RWPE2 (cell line): ENCODE measurements around the gene SPAG7.

ENCODE experiments used
- ATAC-seq: fragments of 200-7000 bp; cut with Tn5 transposase; 3 replicates; pipeline ENCODE4 v1.9.1; 2021; ENCODE audit warnings: low read depth
- DNase-seq: peaks from one replicate; pipeline ENCODE4 v3.0.0-alpha.2; 2020; ENCODE audit warnings: low spot score
- H3K27ac ChIP-seq: fragments of 450-650 bp; 2 replicates; pipeline ENCODE4 v1.5.1; 2017; ENCODE audit warnings: mild to moderate bottlenecking; ENCODE audit not compliant: poor library complexity, severe bottlenecking
- H3K27me3 ChIP-seq: fragments of 250-450 bp; sonication (Bioruptor Pico); 2 replicates; pipeline ENCODE4 v1.5.1; 2021; ENCODE audit warnings: mild to moderate bottlenecking, moderate library complexity; ENCODE audit not compliant: insufficient read depth, poor library complexity, severe bottlenecking
- H3K36me3 ChIP-seq: fragments of 250-450 bp; sonication (Bioruptor Pico); 2 replicates; pipeline ENCODE4 v1.5.1; 2020; ENCODE audit warnings: low read depth, mild to moderate bottlenecking, moderate library complexity
- H3K4me1 ChIP-seq: fragments of 250-450 bp; sonication (Bioruptor Pico); 2 replicates; pipeline ENCODE4 v1.5.1; 2021; ENCODE audit warnings: mild to moderate bottlenecking, moderate library complexity; ENCODE audit not compliant: insufficient read depth, poor library complexity, severe bottlenecking
- H3K4me3 ChIP-seq: fragments of 250-450 bp; sonication (Bioruptor Pico); 2 replicates; pipeline ENCODE4 v1.5.1; 2021; ENCODE audit warnings: mild to moderate bottlenecking, moderate library complexity; ENCODE audit not compliant: severe bottlenecking
- H3K9me3 ChIP-seq: fragments of 250-450 bp; sonication (Bioruptor Pico); 2 replicates; pipeline ENCODE4 v1.5.1; 2021; ENCODE audit warnings: mild to moderate bottlenecking, moderate library complexity; ENCODE audit not compliant: severe bottlenecking
- TF ChIP-seq, protein P1 (sequence below): fragments of 450-650 bp; IDR thresholded peaks from one replicate; pipeline ENCODE4 v1.5.1; 2017; ENCODE audit warnings: mild to moderate bottlenecking, moderate library complexity; ENCODE audit not compliant: poor library complexity, severe bottlenecking

The SPAG7 gene

DNA sequence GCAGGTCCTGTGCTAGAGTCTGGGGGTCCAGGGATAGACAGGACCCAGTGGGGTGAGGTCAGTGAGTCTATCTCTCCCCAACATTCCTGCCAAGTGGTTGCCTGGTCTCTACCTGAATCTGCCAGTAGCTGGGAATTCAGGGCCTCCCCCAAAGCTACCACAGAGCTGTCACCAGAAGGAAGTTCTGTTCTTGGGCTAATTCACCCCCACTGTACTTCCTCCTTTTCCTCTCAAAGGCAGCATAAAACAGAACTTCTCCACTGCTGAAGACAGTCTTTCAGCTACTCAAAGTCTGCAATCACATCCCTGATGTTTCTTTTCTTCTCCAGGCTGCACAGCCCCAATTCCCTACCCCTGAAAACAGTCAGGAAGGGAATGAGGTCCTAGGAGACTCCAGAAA, 11.1 kb upstream of the SPAG7 start:
- no peak for DNase-seq
- peaks cover 75% of the 10 kb centered on the region for H3K36me3 ChIP-seq
- TF ChIP-seq, protein P1, sequence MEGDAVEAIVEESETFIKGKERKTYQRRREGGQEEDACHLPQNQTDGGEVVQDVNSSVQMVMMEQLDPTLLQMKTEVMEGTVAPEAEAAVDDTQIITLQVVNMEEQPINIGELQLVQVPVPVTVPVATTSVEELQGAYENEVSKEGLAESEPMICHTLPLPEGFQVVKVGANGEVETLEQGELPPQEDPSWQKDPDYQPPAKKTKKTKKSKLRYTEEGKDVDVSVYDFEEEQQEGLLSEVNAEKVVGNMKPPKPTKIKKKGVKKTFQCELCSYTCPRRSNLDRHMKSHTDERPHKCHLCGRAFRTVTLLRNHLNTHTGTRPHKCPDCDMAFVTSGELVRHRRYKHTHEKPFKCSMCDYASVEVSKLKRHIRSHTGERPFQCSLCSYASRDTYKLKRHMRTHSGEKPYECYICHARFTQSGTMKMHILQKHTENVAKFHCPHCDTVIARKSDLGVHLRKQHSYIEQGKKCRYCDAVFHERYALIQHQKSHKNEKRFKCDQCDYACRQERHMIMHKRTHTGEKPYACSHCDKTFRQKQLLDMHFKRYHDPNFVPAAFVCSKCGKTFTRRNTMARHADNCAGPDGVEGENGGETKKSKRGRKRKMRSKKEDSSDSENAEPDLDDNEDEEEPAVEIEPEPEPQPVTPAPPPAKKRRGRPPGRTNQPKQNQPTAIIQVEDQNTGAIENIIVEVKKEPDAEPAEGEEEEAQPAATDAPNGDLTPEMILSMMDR: no peak

GRCh38 chr17:4974115-4974670, 6.6 kb upstream of the SPAG7 start:
- no peak overlapping the region for H3K27ac ChIP-seq
- H3K4me3 ChIP-seq: no peak overlapping the region
- no peak for ATAC-seq

More for the DNA sequence above, 11.1 kb upstream of the SPAG7 start:
- Histone ChIP-seq H3K27me3 (no peaks in the 10 kb centered on the region), H3K27ac (no peak overlapping the region), H3K9me3 (no peaks in the 10 kb centered on the region), H3K4me3 (no peak overlapping the region), H3K4me1 (no peaks in the 10 kb centered on the region)
- ATAC-seq: no peak

DNA sequence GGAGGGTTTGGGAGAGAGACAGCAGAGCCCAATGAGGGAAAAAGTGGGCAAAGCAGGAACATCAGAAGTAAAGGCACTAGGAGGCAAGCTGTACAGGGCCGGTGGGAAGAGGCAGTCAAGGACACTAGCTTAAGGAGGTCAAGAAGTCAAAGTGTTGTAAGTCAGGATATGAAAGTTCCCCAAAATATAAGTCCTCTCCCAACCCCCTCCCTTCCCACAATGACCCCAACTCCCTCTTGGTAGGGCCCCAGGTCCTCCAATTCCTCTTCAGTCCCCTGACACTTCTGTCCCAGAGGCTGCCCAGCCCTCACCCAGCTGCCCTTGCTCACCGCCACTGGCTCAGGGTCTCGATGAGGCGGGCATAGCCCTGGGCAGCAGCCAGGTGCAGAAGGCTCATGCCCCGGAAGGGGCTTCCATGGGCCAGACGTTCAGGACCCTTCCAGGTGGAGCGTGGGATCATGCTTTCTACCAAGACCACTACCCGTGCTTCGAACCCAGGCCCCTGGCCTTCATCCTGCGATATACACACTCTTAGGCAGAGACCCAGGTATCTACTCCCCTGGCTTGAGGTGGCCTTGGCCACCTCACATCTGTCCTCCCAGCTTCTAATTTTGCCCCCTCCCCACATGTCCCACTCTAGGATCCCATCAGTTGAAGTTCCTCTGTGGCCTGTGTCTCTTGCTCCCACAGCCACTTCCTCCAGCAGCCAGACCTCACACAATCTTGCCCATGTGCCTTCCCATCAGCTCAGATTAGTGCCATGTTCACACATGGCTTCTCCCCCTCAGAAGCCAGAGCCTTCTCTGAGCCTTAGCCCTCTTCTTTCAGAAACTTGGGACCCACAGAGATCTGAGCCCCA, 5.9 kb upstream of the SPAG7 start:
- Histone ChIP-seq H3K27ac (no peak overlapping the region), H3K27me3 (no peaks in the 10 kb centered on the region)
- ATAC-seq: no peak

More at GRCh38 chr17:4974115-4974670, 6.6 kb upstream of the SPAG7 start:
- H3K36me3 ChIP-seq: peaks cover 60% of the 10 kb centered on the region
- no peaks in the 10 kb centered on the region for H3K27me3 ChIP-seq
- no peak for DNase-seq
- no peaks in the 10 kb centered on the region for H3K9me3 ChIP-seq
- TF ChIP-seq, protein P1: no peak
- peaks cover 5% of the 10 kb centered on the region for H3K4me1 ChIP-seq

DNA sequence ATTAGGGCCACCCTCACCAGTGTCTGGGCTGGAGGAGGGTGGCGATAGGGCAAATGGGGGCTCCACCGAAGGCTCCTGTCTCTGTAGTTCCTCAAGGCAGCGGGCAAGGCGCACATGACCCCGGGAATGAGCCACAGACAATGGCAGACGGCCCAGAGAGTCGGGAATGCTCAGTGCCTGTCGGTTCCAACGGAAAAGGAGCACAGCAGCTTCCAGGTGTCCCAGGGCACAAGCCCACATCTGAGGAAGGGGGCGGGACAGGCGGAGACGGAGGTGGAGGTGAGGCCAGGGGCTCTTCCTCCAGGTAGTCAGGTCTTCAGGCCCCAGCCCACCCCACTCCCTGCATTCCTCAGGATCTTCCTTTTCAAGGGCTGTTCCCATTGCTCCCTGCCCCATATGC, 5.1 kb upstream of the SPAG7 start:
- no peak for DNase-seq
- Histone ChIP-seq H3K27ac (no peak overlapping the region), H3K9me3 (no peaks in the 10 kb centered on the region), H3K27me3 (no peaks in the 10 kb centered on the region), H3K4me3 (no peak overlapping the region), H3K4me1 (peaks cover 5% of the 10 kb centered on the region), H3K36me3 (peaks cover 45% of the 10 kb centered on the region)
- TF ChIP-seq, protein P1: no peak
- ATAC-seq: no peak

More for the DNA sequence above, 5.9 kb upstream of the SPAG7 start:
- DNase-seq: no peak
- H3K4me3 ChIP-seq: no peak overlapping the region
- H3K9me3 ChIP-seq: no peaks in the 10 kb centered on the region
- TF ChIP-seq, protein P1: no peak
- H3K4me1 ChIP-seq: peaks cover 5% of the 10 kb centered on the region
- H3K36me3 ChIP-seq: peaks cover 53% of the 10 kb centered on the region

- H3K4me3 ChIP-seq: no peak overlapping the region
- H3K27ac ChIP-seq: no peak overlapping the region
- TF ChIP-seq, protein P1: no peak
- peaks cover 41% of the 10 kb centered on the region for H3K36me3 ChIP-seq
- DNase-seq (no peak), ATAC-seq (no peak)
- peaks cover 5% of the 10 kb centered on the region for H3K4me1 ChIP-seq
- no peaks in the 10 kb centered on the region for H3K9me3 ChIP-seq
- H3K27me3 ChIP-seq: no peaks in the 10 kb centered on the region
Observed at GRCh38 chr17:4972322-4972721, 4.7 kb upstream of the SPAG7 start.
